Measurements from ENCODE around the gene FARP1.

Gene FARP1

DNA sequence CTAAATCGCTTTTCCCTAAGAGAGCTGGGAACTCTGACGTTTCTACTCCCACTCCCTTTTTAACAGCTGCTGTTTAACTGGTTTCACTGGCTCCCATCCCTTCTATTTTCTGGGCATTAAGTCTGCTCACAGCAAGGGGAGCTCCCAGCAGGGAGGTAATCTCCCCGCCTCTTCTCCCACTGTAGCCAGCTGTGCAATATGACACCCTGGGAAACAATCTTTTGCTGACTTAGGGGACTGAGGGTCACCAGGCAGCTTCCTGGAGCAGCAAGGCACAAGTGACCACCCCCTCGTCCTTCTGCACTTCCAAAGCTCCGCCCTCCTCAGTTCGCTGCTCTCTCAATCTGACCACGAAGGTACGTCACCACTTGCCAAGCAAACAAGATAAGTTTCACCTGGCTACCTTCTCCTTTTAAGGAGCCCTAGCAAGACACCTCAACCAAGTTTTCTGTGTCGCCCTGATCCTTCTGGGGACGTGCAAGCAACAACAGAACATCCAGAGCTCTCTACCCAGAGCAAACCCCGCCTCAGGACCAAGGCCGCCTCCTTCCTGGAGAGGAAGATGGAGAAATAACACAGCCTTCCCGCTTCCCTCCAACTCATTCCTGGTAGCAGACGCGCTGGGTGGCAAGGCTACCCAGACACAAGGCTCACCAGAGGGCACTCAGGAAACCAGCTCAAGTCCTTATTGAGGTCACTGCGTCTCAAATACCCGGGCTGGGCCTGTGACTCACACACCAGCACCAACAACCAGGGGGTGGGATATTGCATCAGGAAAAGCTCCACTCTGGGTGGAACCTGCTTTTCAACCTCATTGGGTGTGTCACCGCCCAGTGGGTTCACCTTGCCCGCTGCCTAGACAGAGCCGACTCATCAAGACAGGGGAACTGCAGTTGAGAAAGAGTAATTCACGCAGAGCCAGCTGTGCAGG lies 341.7 kb downstream of the FARP1 start:
- DNase-seq (ENCODE audit: low read depth in 2 of 2), result peak; percentile 32 to 46

- no peak for DNase-seq (ENCODE audit: low read depth in 2 of 2)
Observed at GRCh38 chr13:98485561-98485960, 342.7 kb downstream of the FARP1 start.

DNA sequence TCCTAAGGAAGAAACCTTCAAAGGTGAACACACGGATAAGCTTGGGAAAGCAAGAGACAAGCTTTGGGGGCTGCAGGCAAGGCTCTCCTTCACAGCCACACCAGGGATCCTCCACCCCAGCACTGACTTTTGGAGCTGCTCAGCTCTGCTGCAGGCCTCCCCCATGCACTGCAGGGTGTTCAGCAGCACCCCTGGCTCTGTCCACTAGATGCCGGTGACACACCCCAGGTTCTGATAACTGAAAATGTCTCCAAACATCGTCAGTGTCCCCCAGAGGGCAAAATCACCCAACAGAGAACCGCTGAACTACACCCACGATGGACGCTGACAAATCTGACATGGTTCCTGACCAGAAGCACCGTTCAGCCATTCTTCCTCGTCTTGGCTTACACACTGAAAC lies 343.5 kb downstream of the FARP1 start:
- no peak for DNase-seq (ENCODE audit: low read depth in 2 of 2)

- DNase-seq (ENCODE audit: low read depth in 2 of 2), result no peak
Observed at GRCh38 chr13:98487016-98487415, 344.1 kb downstream of the FARP1 start.

GRCh38 chr13:98487522-98487921 lies 344.6 kb downstream of the FARP1 start:
- DNase-seq (ENCODE audit: low read depth in 2 of 2), result no peak

- DNase-seq (ENCODE audit: low read depth in 2 of 2), result no peak
Observed at GRCh38 chr13:98488736-98489135, 345.8 kb downstream of the FARP1 start.

DNA sequence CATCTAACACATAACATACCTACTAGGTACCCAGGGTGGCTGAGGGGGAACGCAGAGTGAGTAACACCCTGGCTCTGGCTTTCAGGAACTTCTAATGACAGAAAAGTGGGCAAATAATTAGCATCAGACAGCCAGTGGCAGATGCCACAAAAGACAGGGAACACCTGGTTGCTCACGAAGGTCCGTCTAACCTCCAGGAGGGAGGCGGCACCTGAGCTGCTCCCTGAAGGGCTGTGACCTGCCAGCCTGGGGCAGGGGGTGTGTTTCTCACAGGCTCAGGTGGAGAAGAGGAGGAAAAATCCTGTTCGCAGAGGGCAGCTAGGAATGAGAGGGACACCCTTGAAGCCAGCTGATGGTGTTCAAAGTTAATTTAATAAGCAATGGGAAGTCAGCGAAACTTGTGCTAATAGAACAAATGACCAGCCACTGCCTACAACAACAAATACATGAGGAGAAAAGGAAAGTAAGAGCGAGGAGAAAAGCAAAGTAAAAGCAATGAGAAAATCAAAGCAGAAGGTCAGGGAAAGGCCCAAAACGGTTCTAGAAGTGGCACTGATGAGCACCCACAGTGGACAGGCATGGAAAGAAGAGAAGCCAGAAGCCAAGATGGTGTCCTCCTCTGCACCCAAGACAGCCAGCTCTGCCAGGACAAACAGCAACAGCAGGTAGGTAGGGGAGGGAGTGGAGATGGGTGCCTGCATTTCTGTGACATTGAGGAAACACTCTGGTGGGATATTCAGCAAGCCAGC lies 346.7 kb downstream of the FARP1 start:
- DNase-seq (ENCODE audit: low read depth in 2 of 2), result no peak

- DNase-seq (ENCODE audit: low read depth in 2 of 2), result no peak
Observed at GRCh38 chr13:98490195-98490836, 347.4 kb downstream of the FARP1 start.

- DNase-seq (ENCODE audit: low read depth in 2 of 2), result no peak
Observed at GRCh38 chr13:98490866-98491265, 348.0 kb downstream of the FARP1 start.

DNA sequence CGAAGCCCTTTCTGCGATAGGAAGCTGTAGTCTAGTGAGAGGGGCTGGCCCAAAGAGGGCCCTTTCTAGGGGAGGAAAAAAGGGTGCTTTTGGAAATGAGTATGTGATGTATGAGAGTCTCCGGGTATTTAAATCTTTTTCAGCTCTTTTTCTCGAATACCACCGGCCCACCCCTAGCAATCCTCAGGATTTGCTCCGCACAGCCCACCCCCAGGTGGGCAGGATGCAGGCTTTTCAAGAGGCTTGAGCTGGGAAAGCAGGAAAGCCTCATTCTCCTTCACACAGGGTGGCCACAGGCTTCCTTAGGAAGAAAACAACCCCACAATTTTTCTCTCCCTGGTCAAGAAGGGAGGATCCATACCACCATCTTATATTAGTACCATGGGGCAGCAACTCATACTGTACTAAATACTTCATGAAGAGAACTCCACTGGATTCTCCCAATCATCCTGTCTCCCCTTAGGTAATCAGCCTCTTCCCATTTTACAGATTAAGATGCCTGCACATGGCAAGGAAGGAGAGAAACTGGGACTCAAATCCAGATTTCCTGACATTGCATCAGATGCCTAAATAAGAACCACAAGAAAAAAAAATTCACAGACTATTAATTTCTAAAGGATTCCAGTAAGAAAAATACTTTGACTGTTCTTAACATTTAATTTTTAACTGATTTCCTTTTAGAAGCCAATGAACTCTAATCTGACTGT lies 349.6 kb downstream of the FARP1 start:
- DNase-seq (ENCODE audit: low read depth in 2 of 2), result no peak

- no peak for DNase-seq (ENCODE audit: low read depth in 2 of 2)
Observed at GRCh38 chr13:98493042-98493712, 350.3 kb downstream of the FARP1 start.

DNA sequence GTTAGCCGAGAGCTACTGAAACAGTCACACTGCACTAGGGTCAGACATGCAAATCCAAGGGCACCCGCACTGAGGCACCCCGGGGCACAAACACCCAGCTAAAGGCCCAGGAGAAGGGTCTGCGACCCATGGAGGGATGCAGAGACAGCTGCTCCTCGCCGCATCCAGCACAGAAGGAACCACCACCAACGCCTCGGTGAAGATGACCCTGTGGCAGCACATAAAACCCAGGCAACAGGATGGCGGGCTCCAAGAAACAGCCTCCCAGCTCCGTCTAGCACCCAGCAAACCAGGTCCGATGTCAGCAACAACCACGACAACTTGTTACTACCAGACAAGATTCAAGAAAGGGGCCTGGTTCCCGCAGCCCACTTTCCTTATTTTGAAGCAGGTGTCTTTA lies 351.9 kb downstream of the FARP1 start:
- DNase-seq (ENCODE audit: low read depth in 2 of 2), result no peak

GRCh38 chr13:98495627-98496478 lies 353.0 kb downstream of the FARP1 start:
- no peak for DNase-seq (ENCODE audit: low read depth in 2 of 2)

GRCh38 chr13:98496479-98496791 lies 353.5 kb downstream of the FARP1 start:
- DNase-seq (ENCODE audit: low read depth in 2 of 2), result no peak

DNA sequence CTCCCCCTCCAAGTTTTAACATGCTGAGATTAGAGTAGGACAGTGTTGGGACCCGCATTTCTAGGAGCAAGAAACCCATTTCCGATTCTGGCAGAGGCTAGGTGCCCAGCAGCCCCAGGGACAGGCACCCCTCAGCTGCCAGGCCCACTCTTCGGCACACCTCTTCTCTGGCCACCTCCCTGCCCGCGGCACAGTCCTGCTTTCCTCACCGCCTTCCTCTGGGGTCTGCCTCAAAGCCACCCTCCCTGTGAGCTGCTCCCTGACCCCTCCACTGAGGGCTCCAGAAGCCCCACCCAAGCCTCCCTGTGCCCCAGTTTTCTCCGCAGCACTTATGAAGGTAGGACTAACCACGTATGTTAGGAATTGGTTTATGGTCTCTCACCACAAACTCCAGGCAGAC lies 354.1 kb downstream of the FARP1 start:
- no peak for DNase-seq (ENCODE audit: low read depth in 2 of 2)

GRCh38 chr13:98500963-98501421 lies 358.1 kb downstream of the FARP1 start:
- no peak for DNase-seq (ENCODE audit: low read depth in 2 of 2)

- DNase-seq (ENCODE audit: low read depth in 2 of 2), result no peak
Observed at GRCh38 chr13:98503175-98504028, 360.5 kb downstream of the FARP1 start.

GRCh38 chr13:98504029-98504351 lies 361.1 kb downstream of the FARP1 start:
- no peak for DNase-seq (ENCODE audit: low read depth in 2 of 2)

- no peak for DNase-seq (ENCODE audit: low read depth in 2 of 2)
Observed at GRCh38 chr13:98504371-98504963, 361.6 kb downstream of the FARP1 start.

Measured in stimulated activated CD4-positive, alpha-beta T cell treated with anti-CD3 and anti-CD28 coated beads, Interleukin-1b, Interleukin-23, amount 100 ng/mL, for 4 hours (primary cell).